Testis (tissue), 2 donors: ENCODE measurements around the gene HLF.

Source experiments
- POLR2A ChIP-seq: fragments of 450-650 bp; IDR thresholded peaks from one replicate; pipeline ENCODE4 v1.6.1; 2017; ENCODE audit warnings: antibody characterized with exemption, mild to moderate bottlenecking, moderate library complexity
- TF ChIP-seq, protein P1 (sequence below), 3 experiments: fragments of 450-650 bp in 2 of 3; fragments of 200-600 bp in 1 of 3; sonication (generic) in 1 of 3; IDR thresholded peaks; one replicate each; pipeline ENCODE4 v1.5.1; 2016 to 2019; ENCODE audit warnings: antibody characterized with exemption in 3 of 3, mild to moderate bottlenecking in 2 of 3, moderate library complexity in 1 of 3

DNA sequence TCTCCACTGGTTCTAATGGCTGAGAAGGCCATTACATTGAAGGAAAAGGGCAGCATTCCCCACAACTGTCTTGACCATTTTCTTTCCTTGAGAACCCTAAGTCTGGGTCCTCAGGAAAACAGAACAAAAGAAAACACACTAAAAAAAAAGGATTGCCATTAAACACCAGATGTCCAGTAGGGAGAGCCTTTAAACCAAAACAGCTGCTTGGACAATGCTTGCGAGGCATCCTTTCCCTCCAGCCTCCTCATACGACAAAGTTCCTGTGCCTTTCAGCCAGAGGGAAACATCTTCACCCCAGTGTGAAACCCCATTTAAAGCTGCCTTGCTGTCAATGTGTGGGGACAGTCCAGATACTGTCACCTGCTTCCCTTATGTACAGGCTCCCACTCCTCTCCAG, 82.6 kb downstream of the HLF start:
- TF ChIP-seq POLR2A, result no peak
- TF ChIP-seq, protein P1, sequence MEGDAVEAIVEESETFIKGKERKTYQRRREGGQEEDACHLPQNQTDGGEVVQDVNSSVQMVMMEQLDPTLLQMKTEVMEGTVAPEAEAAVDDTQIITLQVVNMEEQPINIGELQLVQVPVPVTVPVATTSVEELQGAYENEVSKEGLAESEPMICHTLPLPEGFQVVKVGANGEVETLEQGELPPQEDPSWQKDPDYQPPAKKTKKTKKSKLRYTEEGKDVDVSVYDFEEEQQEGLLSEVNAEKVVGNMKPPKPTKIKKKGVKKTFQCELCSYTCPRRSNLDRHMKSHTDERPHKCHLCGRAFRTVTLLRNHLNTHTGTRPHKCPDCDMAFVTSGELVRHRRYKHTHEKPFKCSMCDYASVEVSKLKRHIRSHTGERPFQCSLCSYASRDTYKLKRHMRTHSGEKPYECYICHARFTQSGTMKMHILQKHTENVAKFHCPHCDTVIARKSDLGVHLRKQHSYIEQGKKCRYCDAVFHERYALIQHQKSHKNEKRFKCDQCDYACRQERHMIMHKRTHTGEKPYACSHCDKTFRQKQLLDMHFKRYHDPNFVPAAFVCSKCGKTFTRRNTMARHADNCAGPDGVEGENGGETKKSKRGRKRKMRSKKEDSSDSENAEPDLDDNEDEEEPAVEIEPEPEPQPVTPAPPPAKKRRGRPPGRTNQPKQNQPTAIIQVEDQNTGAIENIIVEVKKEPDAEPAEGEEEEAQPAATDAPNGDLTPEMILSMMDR (IDR thresholded peaks at IDR 0.05), result no peak
